HFFc6 (cell line): ENCODE measurements around the gene KRTAP29-1. TPM values are rescaled to one million over a fixed set of nuclear protein-coding genes. Genes with fewer than 3 reads are reported as not detected.
"Not testable (repeated sequence)": the region's sequence is repeated elsewhere in the genome, so short reads cannot be mapped to it uniquely, and the experiment has no call there.

ENCODE experiments used
- DNase-seq: peaks from one replicate; pipeline ENCODE4 v3.0.0-alpha.2; 2018
- H3K27ac Mint-ChIP-seq: 2 replicates; pipeline ENCODE4 v1.8.0; 2020; ENCODE audit warnings: mild to moderate bottlenecking, mixed read lengths
- H3K27me3 Mint-ChIP-seq: 2 replicates; pipeline ENCODE4 v1.8.0; 2021; ENCODE audit warnings: mild to moderate bottlenecking, moderate library complexity, mixed read lengths; ENCODE audit not compliant: insufficient read depth
- H3K36me3 Mint-ChIP-seq: 2 replicates; pipeline ENCODE4 v1.8.0; 2021; ENCODE audit warnings: low read depth, mixed read lengths
- H3K4me1 Mint-ChIP-seq: 2 replicates; pipeline ENCODE4 v1.8.0; 2020; ENCODE audit warnings: low read depth, mixed read lengths
- H3K4me3 Mint-ChIP-seq: 2 replicates; pipeline ENCODE4 v1.8.0; 2020; ENCODE audit warnings: mild to moderate bottlenecking, moderate library complexity, mixed read lengths
- H3K9me3 Mint-ChIP-seq: 2 replicates; pipeline ENCODE4 v1.8.0; 2020; ENCODE audit warnings: mild to moderate bottlenecking, mixed read lengths
- CTCF ChIP-seq: fragments of 200-600 bp; sonication (generic); IDR thresholded peaks from 2 replicates; pipeline ENCODE4 v1.5.0; 2021; ENCODE audit warnings: antibody characterized with exemption, mild to moderate bottlenecking
- total RNA-seq, 6 experiments: library from RNA; stranded (reverse); fragmentation: NEBNext Ultra II Directional; extraction: Animal tissue kit (Norgen Biotek cat#: 25700); gene quantifications; 2 replicates in 1 of 6; 3 replicates in 5 of 6; pipeline ENCODE4 v1.2.3, GENCODE V29; 2021

KRTAP29-1 gene
- total RNA-seq, 6 experiments from 2014 or later = not detected

GRCh38 chr17:41267711-41268110 lies 34.9 kb downstream of the KRTAP29-1 start:
- H3K4me3 Mint-ChIP-seq = no peak overlapping the region
- DNase-seq = no peak
- peaks cover 11% of the 10 kb centered on the region for H3K27me3 Mint-ChIP-seq
- H3K4me1 Mint-ChIP-seq = peaks cover 10% of the 10 kb centered on the region; the same call in 1 of the 2 replicates
- no peak overlapping the region for H3K27ac Mint-ChIP-seq
- no peaks in the 10 kb centered on the region for H3K36me3 Mint-ChIP-seq
- no peak for TF ChIP-seq CTCF
- no peaks in the 10 kb centered on the region for H3K9me3 Mint-ChIP-seq

- no peak for TF ChIP-seq CTCF
- Mint-ChIP-seq H3K4me1 (peaks cover 10% of the 10 kb centered on the region), H3K4me3 (no peak within 1 kb of the TSS), H3K27me3 (peaks cover 8% of the 10 kb centered on the region), H3K9me3 (no peaks in the 10 kb centered on the region), H3K36me3 (no peaks in the 10 kb centered on the region), H3K27ac (no peak within 1 kb of the TSS)
- no peak for DNase-seq
Observed at GRCh38 chr17:41265078-41265477, 37.6 kb downstream of the KRTAP29-1 start, which contains the start of gene KRTAP9-6. Gene KRTAP9-6, plus strand, starts transcription at chr17:41265378. Its CDS starts 0 bp downstream, at chr17:41265378.

- no peak for TF ChIP-seq CTCF
- no peaks in the 10 kb centered on the region for H3K9me3 Mint-ChIP-seq
- no peak overlapping the region for H3K27ac Mint-ChIP-seq
- no peaks in the 10 kb centered on the region for H3K36me3 Mint-ChIP-seq
- peaks cover 8% of the 10 kb centered on the region for H3K27me3 Mint-ChIP-seq
- H3K4me3 Mint-ChIP-seq = no peak overlapping the region
- DNase-seq = no peak
- H3K4me1 Mint-ChIP-seq = peaks cover 12% of the 10 kb centered on the region
Observed at GRCh38 chr17:41264599-41264998, 38.1 kb downstream of the KRTAP29-1 start.

GRCh38 chr17:41263212-41263611 lies 39.4 kb downstream of the KRTAP29-1 start:
- Mint-ChIP-seq H3K27ac (no peak overlapping the region), H3K9me3 (no peaks in the 10 kb centered on the region), H3K36me3 (no peaks in the 10 kb centered on the region), H3K4me1 (peaks cover 12% of the 10 kb centered on the region), H3K27me3 (peaks cover 8% of the 10 kb centered on the region), H3K4me3 (no peak overlapping the region)
- TF ChIP-seq CTCF = no peak
- no peak for DNase-seq

GRCh38 chr17:41258406-41258805 lies 44.2 kb downstream of the KRTAP29-1 start:
- Mint-ChIP-seq H3K27me3 (peaks cover 3% of the 10 kb centered on the region), H3K4me1 (peaks cover 35% of the 10 kb centered on the region), H3K9me3 (no peaks in the 10 kb centered on the region), H3K27ac (no peak overlapping the region), H3K4me3 (no peak overlapping the region), H3K36me3 (no peaks in the 10 kb centered on the region)
- no peak for DNase-seq
- no peak for TF ChIP-seq CTCF

GRCh38 chr17:41256291-41256685 lies 46.4 kb downstream of the KRTAP29-1 start:
- Mint-ChIP-seq H3K9me3 (no peaks in the 10 kb centered on the region), H3K4me1 (peaks cover 33% of the 10 kb centered on the region), H3K36me3 (no peaks in the 10 kb centered on the region), H3K27me3 (peaks cover 5% of the 10 kb centered on the region), H3K4me3 (no peak overlapping the region), H3K27ac (no peak overlapping the region)
- TF ChIP-seq CTCF = no peak
- no peak for DNase-seq

GRCh38 chr17:41255381-41256290 lies 47.0 kb downstream of the KRTAP29-1 start, which contains the start of gene KRTAP9-9:
Gene KRTAP9-9, plus strand, starts transcription at chr17:41255384.
- H3K9me3 Mint-ChIP-seq, H3K27ac Mint-ChIP-seq, H3K27me3 Mint-ChIP-seq, H3K36me3 Mint-ChIP-seq: not testable (repeated sequence)
- peak within 1 kb of the TSS; percentile 3; the same call in 1 of the 2 replicates for H3K4me3 Mint-ChIP-seq
- peak; percentile 2 for DNase-seq
- H3K4me1 Mint-ChIP-seq = peaks cover 33% of the 10 kb centered on the region
